Measurements from ENCODE around the gene STAT5B. TPM values are rescaled to one million over a fixed set of nuclear protein-coding genes. Genes with fewer than 3 reads are reported as not detected.
A peak's percentile ranks its signal among the peaks of the same experiment; 100 is the strongest.

STAT5B gene
- total and polyA plus RNA-seq, 10 donors: 26.4 to 171 (median 101) TPM

GRCh38 chr17:42253578-42253977 lies 22.6 kb downstream of the STAT5B start:
- intact Hi-C loops (cut with DNase I; ENCODE audit: low total_unique reads): no loop called here
- Histone ChIP-seq H3K4me3 (no peak overlapping the region), H3K4me1 (peaks cover 9 to 97% (median 52%) of the 10 kb centered on the region in 6 donors), H3K27me3 (replicated peaks in 1 of 7) (no peaks in the 10 kb centered on the region), H3K36me3 (no peaks in the 10 kb centered on the region), H3K9me3 (no peaks in the 10 kb centered on the region), H3K27ac (peak overlapping the region in 3 of 8 donors; percentile 94 to 98 (median 98))
- 95 to 98% (median 98%) methylated on average over 5 of the region's 5 CpGs for WGBS, 5 donors
- TF ChIP-seq POLR2AphosphoS5 (IDR thresholded peaks at IDR 0.05) (no peak), POLR2A (IDR thresholded peaks at IDR 0.05) (no peak)
- TF ChIP-seq, protein P1, sequence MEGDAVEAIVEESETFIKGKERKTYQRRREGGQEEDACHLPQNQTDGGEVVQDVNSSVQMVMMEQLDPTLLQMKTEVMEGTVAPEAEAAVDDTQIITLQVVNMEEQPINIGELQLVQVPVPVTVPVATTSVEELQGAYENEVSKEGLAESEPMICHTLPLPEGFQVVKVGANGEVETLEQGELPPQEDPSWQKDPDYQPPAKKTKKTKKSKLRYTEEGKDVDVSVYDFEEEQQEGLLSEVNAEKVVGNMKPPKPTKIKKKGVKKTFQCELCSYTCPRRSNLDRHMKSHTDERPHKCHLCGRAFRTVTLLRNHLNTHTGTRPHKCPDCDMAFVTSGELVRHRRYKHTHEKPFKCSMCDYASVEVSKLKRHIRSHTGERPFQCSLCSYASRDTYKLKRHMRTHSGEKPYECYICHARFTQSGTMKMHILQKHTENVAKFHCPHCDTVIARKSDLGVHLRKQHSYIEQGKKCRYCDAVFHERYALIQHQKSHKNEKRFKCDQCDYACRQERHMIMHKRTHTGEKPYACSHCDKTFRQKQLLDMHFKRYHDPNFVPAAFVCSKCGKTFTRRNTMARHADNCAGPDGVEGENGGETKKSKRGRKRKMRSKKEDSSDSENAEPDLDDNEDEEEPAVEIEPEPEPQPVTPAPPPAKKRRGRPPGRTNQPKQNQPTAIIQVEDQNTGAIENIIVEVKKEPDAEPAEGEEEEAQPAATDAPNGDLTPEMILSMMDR (IDR thresholded peaks at IDR 0.05 in 8 of 11, conservative IDR thresholded peaks at IDR 0.05 in 3 of 11): no peak
- DNase-seq: no peak

- H3K9me3 ChIP-seq: no peaks in the 10 kb centered on the region
- WGBS, 5 donors: 50 to 61% (median 54%) methylated on average over 4 of the region's 4 CpGs
- no peak overlapping the region for H3K4me3 ChIP-seq
- DNase-seq: no peak
- TF ChIP-seq, protein P1 (IDR thresholded peaks at IDR 0.05 in 8 of 11, conservative IDR thresholded peaks at IDR 0.05 in 3 of 11): no peak
- TF ChIP-seq POLR2A (IDR thresholded peaks at IDR 0.05): no peak
- TF ChIP-seq POLR2AphosphoS5 (IDR thresholded peaks at IDR 0.05): no peak
- no peaks in the 10 kb centered on the region for H3K27me3 ChIP-seq (replicated peaks in 1 of 7)
- H3K36me3 ChIP-seq: no peaks in the 10 kb centered on the region
- peaks cover 15 to 98% (median 59%) of the 10 kb centered on the region in 6 donors for H3K4me1 ChIP-seq
- peak overlapping the region in 5 of 8 donors; percentile 94 to 98 (median 97) for H3K27ac ChIP-seq
- intact Hi-C loops (cut with DNase I; ENCODE audit: low total_unique reads): no loop called here
Observed at GRCh38 chr17:42252597-42253550, 23.3 kb downstream of the STAT5B start.

- no peak for DNase-seq
- WGBS, 5 donors: 29 to 62% (median 45%) methylated on average over 2 of the region's 2 CpGs
- peaks cover 29 to 100% (median 72%) of the 10 kb centered on the region in 6 donors for H3K4me1 ChIP-seq
Observed at GRCh38 chr17:42251115-42251514, 25.1 kb downstream of the STAT5B start.

More at GRCh38 chr17:42251115-42251514, 25.1 kb downstream of the STAT5B start:
- Histone ChIP-seq H3K9me3 (no peaks in the 10 kb centered on the region), H3K27ac (peak overlapping the region in 7 of 8 donors; percentile 93 to 98 (median 96)), H3K36me3 (no peaks in the 10 kb centered on the region), H3K27me3 (replicated peaks in 1 of 7) (no peaks in the 10 kb centered on the region), H3K4me3 (peak overlapping the region in 1 of 8 donors; percentile 10)
- TF ChIP-seq, protein P1 (IDR thresholded peaks at IDR 0.05 in 8 of 11, conservative IDR thresholded peaks at IDR 0.05 in 3 of 11): peak in 9 of 11 experiments; percentile 9 to 58 (median 28)
- TF ChIP-seq POLR2A (IDR thresholded peaks at IDR 0.05) (no peak), POLR2AphosphoS5 (IDR thresholded peaks at IDR 0.05) (no peak)
- intact Hi-C loops (cut with DNase I; ENCODE audit: low total_unique reads): no loop called here
